DND-41 (cell line): Measurements from ENCODE around the gene TFF2.

ENCODE experiments used
- CTCF ChIP-seq: IDR thresholded peaks from 2 replicates; pipeline ENCODE4 v1.5.1; 2012; ENCODE audit warnings: borderline replicate concordance, low read length, moderate library complexity, mild to moderate bottlenecking; ENCODE audit not compliant: poor library complexity, severe bottlenecking; ENCODE audit errors: extremely low read depth
- EZH2 ChIP-seq: IDR thresholded peaks from 3 replicates; pipeline ENCODE4 v1.6.1; 2012; ENCODE audit warnings: borderline replicate concordance, low read depth, mild to moderate bottlenecking, moderate library complexity, low read length, inconsistent platforms; ENCODE audit not compliant: severe bottlenecking

GRCh38 chr21:42392731-42393442 lies 42.1 kb upstream of the TFF2 start:
- TF ChIP-seq CTCF = no peak
- no peak for TF ChIP-seq EZH2
